ENCODE results near the gene PODXL. TPM values are rescaled to one million over a fixed set of nuclear protein-coding genes. Genes with fewer than 3 reads are reported as not detected.
"Not testable (repeated sequence)": the region's sequence is repeated elsewhere in the genome, so short reads cannot be mapped to it uniquely, and the experiment has no call there.

PODXL gene
- total and polyA plus RNA-seq, 8 donors = 2.9 to 241 (median 13.8) TPM

DNA sequence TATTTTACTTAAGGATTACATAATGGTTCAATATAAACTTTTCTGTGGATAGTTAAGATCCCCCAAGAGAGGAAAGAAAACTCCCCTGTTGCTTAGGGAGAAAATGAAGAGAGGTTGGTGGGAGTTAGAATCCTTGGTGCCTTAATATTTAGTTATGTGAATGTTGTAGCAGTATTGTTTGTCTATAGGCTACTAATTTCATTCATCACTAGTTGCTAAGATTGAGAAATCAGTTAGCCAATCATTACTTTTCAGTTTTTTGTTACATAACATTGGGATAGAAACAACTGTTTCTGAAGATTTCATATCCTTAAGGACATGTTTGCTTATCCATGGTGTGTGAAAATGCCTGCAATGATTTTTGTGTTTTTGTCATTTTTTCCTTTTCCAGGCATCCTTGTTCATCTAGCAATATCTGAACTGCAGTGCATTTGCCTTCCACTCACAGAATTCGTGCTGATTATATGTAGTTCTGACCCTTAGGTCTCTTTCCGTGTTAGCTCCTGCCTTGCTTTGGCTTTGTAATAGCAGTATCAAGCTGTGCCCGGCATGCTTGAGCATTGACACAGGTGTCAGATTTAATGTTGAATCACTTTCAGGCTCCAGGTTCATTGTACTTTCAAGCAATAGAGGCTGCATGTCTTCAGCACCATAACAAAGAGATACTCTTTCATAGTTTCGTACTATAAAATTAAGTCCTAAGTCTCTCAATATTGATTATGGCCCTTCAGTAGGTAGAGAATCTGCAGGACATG is 85.0 kb downstream of the PODXL start:
- peaks cover 0 to 6% (median 0%) of the 10 kb centered on the region in 4 donors for H3K4me1 ChIP-seq
- no peak for DNase-seq
- no peak overlapping the region for H3K4me3 ChIP-seq
- TF ChIP-seq CTCF (IDR thresholded peaks at IDR 0.05) (no peak), EP300 (IDR thresholded peaks at IDR 0.05) (no peak), POLR2A (IDR thresholded peaks at IDR 0.05) (no peak), POLR2AphosphoS5 (IDR thresholded peaks at IDR 0.05) (no peak)
- peaks cover 15 to 91% (median 82%) of the 10 kb centered on the region in 4 donors for H3K36me3 ChIP-seq
- H3K27me3 ChIP-seq = no peaks in the 10 kb centered on the region
- H3K27ac ChIP-seq = no peak overlapping the region
- no peaks in the 10 kb centered on the region for H3K9me3 ChIP-seq
- intact Hi-C loops (cut with DNase I; ENCODE audit: low total_unique reads) = no loop called here
- WGBS, 5 donors = 78 to 95% (median 89%) methylated on average over 4 of the region's 4 CpGs

DNA sequence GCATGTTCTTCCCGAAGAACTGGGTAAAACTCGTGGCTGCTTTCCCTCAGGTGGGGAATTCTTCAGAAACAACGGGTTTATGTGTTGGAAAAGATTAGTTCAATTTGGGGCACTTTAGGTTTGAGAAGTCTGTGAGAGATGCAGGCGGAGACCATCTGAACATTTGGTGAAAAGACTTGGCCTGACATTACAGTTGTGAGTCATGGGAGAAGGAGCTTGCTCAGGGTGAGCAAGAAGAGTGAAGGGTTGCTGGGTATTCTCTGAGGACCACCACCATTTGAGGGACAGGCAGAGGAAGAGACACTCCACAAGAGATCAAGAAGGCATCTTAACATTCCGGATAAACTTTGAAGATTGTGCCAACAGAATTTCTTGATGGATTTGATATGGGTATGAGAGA is 88.6 kb downstream of the PODXL start:
- intact Hi-C loops (cut with DNase I; ENCODE audit: low total_unique reads) = no loop called here
- no peak overlapping the region for H3K27ac ChIP-seq
- WGBS, 5 donors = 93 to 97% (median 95%) methylated on average over 5 of the region's 5 CpGs
- no peak for DNase-seq
- no peaks in the 10 kb centered on the region for H3K9me3 ChIP-seq
- TF ChIP-seq EP300 (IDR thresholded peaks at IDR 0.05) = no peak
- no peak for TF ChIP-seq CTCF (IDR thresholded peaks at IDR 0.05)
- no peak for TF ChIP-seq POLR2AphosphoS5 (IDR thresholded peaks at IDR 0.05)
- no peak for TF ChIP-seq POLR2A (IDR thresholded peaks at IDR 0.05)
- H3K4me3 ChIP-seq = no peak overlapping the region
- peaks cover 15 to 97% (median 96%) of the 10 kb centered on the region in 4 donors for H3K36me3 ChIP-seq
- no peaks in the 10 kb centered on the region for H3K27me3 ChIP-seq
- peaks cover 0 to 6% (median 0%) of the 10 kb centered on the region in 4 donors for H3K4me1 ChIP-seq

- H3K27me3 ChIP-seq = no peaks in the 10 kb centered on the region
- no peak overlapping the region for H3K4me3 ChIP-seq
- DNase-seq = no peak
- intact Hi-C loops (cut with DNase I; ENCODE audit: low total_unique reads) = no loop called here
- no peaks in the 10 kb centered on the region for H3K9me3 ChIP-seq
- TF ChIP-seq CTCF (IDR thresholded peaks at IDR 0.05) (no peak), POLR2AphosphoS5 (IDR thresholded peaks at IDR 0.05) (no peak), POLR2A (IDR thresholded peaks at IDR 0.05) (no peak), EP300 (IDR thresholded peaks at IDR 0.05) (no peak)
- H3K4me1 ChIP-seq = peaks cover 0 to 6% (median 0%) of the 10 kb centered on the region in 4 donors
- WGBS, 5 donors = 90 to 98% (median 93%) methylated on average over 12 of the region's 12 CpGs
- H3K27ac ChIP-seq = no peak overlapping the region
- peaks cover 15 to 99% (median 95%) of the 10 kb centered on the region in 4 donors for H3K36me3 ChIP-seq
Observed at GRCh38 chr7:131466735-131467365, 89.6 kb downstream of the PODXL start.

GRCh38 chr7:131462715-131463114 is 93.7 kb downstream of the PODXL start:
- H3K27ac ChIP-seq; H3K4me3 ChIP-seq; DNase-seq; intact Hi-C loops (cut with DNase I; ENCODE audit: low total_unique reads); H3K9me3 ChIP-seq; H3K4me1 ChIP-seq; H3K27me3 ChIP-seq: not testable (repeated sequence)
- peaks cover 6 to 72% (median 63%) of the 10 kb centered on the region in 4 donors for H3K36me3 ChIP-seq

- WGBS, 5 donors = 84 to 98% (median 96%) methylated on average over 3 of the region's 3 CpGs
- H3K27me3 ChIP-seq = no peaks in the 10 kb centered on the region
- no peaks in the 10 kb centered on the region for H3K4me1 ChIP-seq
- no peak overlapping the region for H3K27ac ChIP-seq
- no peaks in the 10 kb centered on the region for H3K9me3 ChIP-seq
- DNase-seq = no peak
- peaks cover 6 to 69% (median 59%) of the 10 kb centered on the region in 4 donors for H3K36me3 ChIP-seq
- TF ChIP-seq POLR2A (IDR thresholded peaks at IDR 0.05) (no peak), CTCF (IDR thresholded peaks at IDR 0.05) (no peak), EP300 (IDR thresholded peaks at IDR 0.05) (no peak), POLR2AphosphoS5 (IDR thresholded peaks at IDR 0.05) (no peak)
- no peak overlapping the region for H3K4me3 ChIP-seq
- intact Hi-C loops (cut with DNase I; ENCODE audit: low total_unique reads) = no loop called here
Observed at GRCh38 chr7:131462059-131462458, 94.4 kb downstream of the PODXL start.
